Gastrocnemius medialis (tissue), 4 donors: ENCODE data around the gene TNNT1. TPM values are rescaled to one million over a fixed set of nuclear protein-coding genes. Genes with fewer than 3 reads are reported as not detected.
A peak's percentile ranks its signal among the peaks of the same experiment; 100 is the strongest.

ENCODE experiments used
- ATAC-seq, 2 donors: fragments of 150-250 bp; one replicate each; pipeline ENCODE4 v1.9.1; 2016
- DNase-seq, 2 donors: peaks; one replicate each; pipeline ENCODE4 v3.0.0-alpha.2; 2019
- H3K27ac ChIP-seq, 4 donors: fragments of 200-600 bp; sonication (generic); 1 replicate in 1 of 4; 2 replicates in 3 of 4; pipeline ENCODE4 v1.5.1; 2016 to 2018; ENCODE audit warnings: mild to moderate bottlenecking in 2 of 4, moderate library complexity in 1 of 4
- H3K27me3 ChIP-seq, 3 donors: fragments of 200-600 bp; sonication (generic) in 2 of 3; 1 replicate in 1 of 3; 2 replicates in 2 of 3; pipeline versions ENCODE4 v1.5.1 to v1.6.0; 2016 to 2019; ENCODE audit warnings: mild to moderate bottlenecking in 1 of 3, moderate library complexity in 1 of 3
- H3K36me3 ChIP-seq, 2 donors: fragments of 200-600 bp; sonication (generic) in 1 of 2; one replicate each; pipeline ENCODE4 v1.5.1; 2017 to 2018
- H3K4me1 ChIP-seq, 2 donors: fragments of 200-600 bp; sonication (generic) in 1 of 2; one replicate each; pipeline ENCODE4 v1.5.1; 2016 to 2017; ENCODE audit warnings: mild to moderate bottlenecking in 2 of 2
- H3K4me3 ChIP-seq, 4 donors: fragments of 200-600 bp; sonication (generic) in 3 of 4; 1 replicate in 1 of 4; 2 replicates in 3 of 4; pipeline ENCODE4 v1.5.1; 2016 to 2019; ENCODE audit warnings: mild to moderate bottlenecking in 2 of 4
- H3K9me3 ChIP-seq, 3 donors: fragments of 200-600 bp; sonication (generic) in 2 of 3; 1 replicate in 1 of 3; 2 replicates in 2 of 3; pipeline ENCODE4 v1.5.1; 2016 to 2019
- POLR2A ChIP-seq, 2 donors: fragments of 450-650 bp; IDR thresholded peaks; one replicate each; pipeline ENCODE4 v1.6.1; 2017; ENCODE audit warnings: antibody characterized with exemption in 2 of 2, mild to moderate bottlenecking in 2 of 2, moderate library complexity in 2 of 2
- in situ Hi-C, 4 donors: fragments of 200-750 bp; cut with MboI; loops; one replicate each; pipeline versions ENCODE4 v1.15.0 to v1.8.0; 2017; ENCODE audit warnings: low sequenced_read_pairs in 4 of 4
- intact Hi-C: fragments of 100-400 bp; cut with DNase I; formaldehyde crosslinking; loops from one replicate; pipeline ENCODE4 v1.15.1; 2023; ENCODE audit warnings: low total_unique reads
- total RNA-seq, 4 donors: library from RNA; depleted of rRNA; stranded (reverse); fragments of >200 nt; gene quantifications; one replicate each; pipeline versions ENCODE4 v1.1.0 to v1.2.3, GENCODE V29; 2016
- TF ChIP-seq, protein P1 (sequence below), 5 experiments: fragments of 450-650 bp in 3 of 5; fragments of 200-600 bp in 2 of 5; sonication (generic) in 2 of 5; IDR thresholded peaks in 4 of 5; conservative IDR thresholded peaks in 1 of 5; 1 replicate in 4 of 5; 2 replicates in 1 of 5; pipeline ENCODE4 v1.5.1; 2016 to 2019; ENCODE audit warnings: antibody characterized with exemption in 5 of 5, mild to moderate bottlenecking in 3 of 5, moderate library complexity in 3 of 5

TNNT1 gene
- total RNA-seq, 4 donors from 2014 or later = 2,342 to 9,166 (median 6,627) TPM

DNA sequence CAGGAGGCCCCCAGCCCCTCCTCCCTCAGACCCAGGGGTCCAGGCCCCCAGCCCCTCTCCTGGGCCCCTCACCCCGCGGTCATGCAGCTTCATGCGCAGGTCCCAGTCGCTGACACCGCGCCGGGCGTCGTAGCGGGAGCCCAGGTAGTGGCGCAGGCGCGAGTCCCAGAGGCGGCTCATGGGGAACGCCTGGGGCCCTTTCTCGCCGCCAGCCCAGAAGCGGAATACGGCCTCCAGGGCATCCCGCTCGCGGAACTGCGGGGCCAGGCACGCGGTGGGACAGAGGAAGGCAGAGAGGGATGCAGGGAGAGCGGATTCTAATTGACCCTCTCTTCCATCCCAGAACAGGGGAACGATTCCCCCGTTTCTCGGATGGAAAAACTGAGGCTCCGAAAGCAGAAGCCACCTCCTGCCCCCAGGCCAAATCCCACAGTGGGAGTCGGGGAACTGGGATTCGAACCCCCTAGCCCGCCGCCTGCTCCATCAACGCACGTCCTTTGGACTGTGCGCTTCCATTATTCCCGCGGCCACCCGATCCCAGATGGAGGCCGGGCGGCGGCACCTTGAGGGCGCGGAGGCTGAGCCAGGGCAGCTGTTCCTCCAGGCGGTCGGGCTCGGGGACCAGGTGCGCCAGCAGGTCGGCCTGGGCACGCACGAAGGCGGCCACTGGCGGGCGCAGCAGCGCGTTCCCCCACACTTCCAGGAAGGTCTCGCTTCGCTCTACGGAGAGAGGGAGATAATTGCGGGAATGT is 12.7 kb upstream of the TNNT1 start:
- intact Hi-C loops = no loop called here
- H3K9me3 ChIP-seq = no peaks in the 10 kb centered on the region
- no peak overlapping the region for H3K27ac ChIP-seq
- DNase-seq (no peak), ATAC-seq (no peak)
- peaks cover under 1 to 21% of the 10 kb centered on the region in 2 donors for H3K4me1 ChIP-seq
- in situ Hi-C loops = loop anchor here in 1 of 4 donors (10.0 kb wide), 1 partner anchor 77 kb away; no protein-coding TSS in a partner anchor
- TF ChIP-seq, protein P1, sequence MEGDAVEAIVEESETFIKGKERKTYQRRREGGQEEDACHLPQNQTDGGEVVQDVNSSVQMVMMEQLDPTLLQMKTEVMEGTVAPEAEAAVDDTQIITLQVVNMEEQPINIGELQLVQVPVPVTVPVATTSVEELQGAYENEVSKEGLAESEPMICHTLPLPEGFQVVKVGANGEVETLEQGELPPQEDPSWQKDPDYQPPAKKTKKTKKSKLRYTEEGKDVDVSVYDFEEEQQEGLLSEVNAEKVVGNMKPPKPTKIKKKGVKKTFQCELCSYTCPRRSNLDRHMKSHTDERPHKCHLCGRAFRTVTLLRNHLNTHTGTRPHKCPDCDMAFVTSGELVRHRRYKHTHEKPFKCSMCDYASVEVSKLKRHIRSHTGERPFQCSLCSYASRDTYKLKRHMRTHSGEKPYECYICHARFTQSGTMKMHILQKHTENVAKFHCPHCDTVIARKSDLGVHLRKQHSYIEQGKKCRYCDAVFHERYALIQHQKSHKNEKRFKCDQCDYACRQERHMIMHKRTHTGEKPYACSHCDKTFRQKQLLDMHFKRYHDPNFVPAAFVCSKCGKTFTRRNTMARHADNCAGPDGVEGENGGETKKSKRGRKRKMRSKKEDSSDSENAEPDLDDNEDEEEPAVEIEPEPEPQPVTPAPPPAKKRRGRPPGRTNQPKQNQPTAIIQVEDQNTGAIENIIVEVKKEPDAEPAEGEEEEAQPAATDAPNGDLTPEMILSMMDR (IDR thresholded peaks at IDR 0.05 in 4 of 5, conservative IDR thresholded peaks at IDR 0.05 in 1 of 5) = no peak
- TF ChIP-seq POLR2A (IDR thresholded peaks at IDR 0.05) = no peak
- H3K36me3 ChIP-seq = no peaks in the 10 kb centered on the region
- H3K27me3 ChIP-seq = peaks cover 22 to 28% (median 23%) of the 10 kb centered on the region in 3 donors
- H3K4me3 ChIP-seq = no peak overlapping the region

GRCh38 chr19:55160986-55161365 is 12.0 kb upstream of the TNNT1 start:
- Histone ChIP-seq H3K4me3 (no peak overlapping the region), H3K27ac (no peak overlapping the region), H3K27me3 (peaks cover 27 to 29% (median 27%) of the 10 kb centered on the region in 3 donors), H3K36me3 (no peaks in the 10 kb centered on the region), H3K9me3 (no peaks in the 10 kb centered on the region), H3K4me1 (peaks cover 0 to 18% of the 10 kb centered on the region in 2 donors)
- DNase-seq = peak in 1 of 2 donors; percentile 8
- TF ChIP-seq, protein P1 (IDR thresholded peaks at IDR 0.05 in 4 of 5, conservative IDR thresholded peaks at IDR 0.05 in 1 of 5) = no peak
- no peak for TF ChIP-seq POLR2A (IDR thresholded peaks at IDR 0.05)
- in situ Hi-C loops (loop anchor here in 1 of 4 donors (10.0 kb wide), 1 partner anchor 76 kb away; no protein-coding TSS in a partner anchor), intact Hi-C loops (loop anchor here (1.0 kb wide), 2 partner anchors 20 to 73 kb away; no protein-coding TSS in a partner anchor)
- no peak for ATAC-seq

GRCh38 chr19:55160128-55160985 is 11.4 kb upstream of the TNNT1 start:
- Histone ChIP-seq H3K27me3 (peaks cover 27 to 29% (median 29%) of the 10 kb centered on the region in 3 donors), H3K9me3 (no peaks in the 10 kb centered on the region), H3K4me1 (peaks cover 0 to 18% of the 10 kb centered on the region in 2 donors), H3K27ac (peak overlapping the region in 1 of 4 donors; percentile 73), H3K4me3 (no peak overlapping the region), H3K36me3 (no peaks in the 10 kb centered on the region)
- DNase-seq (peak; percentile 57 to 89), ATAC-seq (peak; percentile 77 to 79)
- intact Hi-C loops = loop anchor here (1.0 kb wide), 2 partner anchors 19 to 72 kb away; no protein-coding TSS in a partner anchor
- TF ChIP-seq, protein P1 (IDR thresholded peaks at IDR 0.05 in 4 of 5, conservative IDR thresholded peaks at IDR 0.05 in 1 of 5) = peak; percentile 70 to 91 (median 89)
- TF ChIP-seq POLR2A (IDR thresholded peaks at IDR 0.05) = no peak
- in situ Hi-C loops = loop anchor here in 1 of 4 donors (10.0 kb wide), 1 partner anchor 76 kb away; no protein-coding TSS in a partner anchor

- Histone ChIP-seq H3K4me3 (no peak overlapping the region), H3K27me3 (peaks cover 27 to 29% (median 29%) of the 10 kb centered on the region in 3 donors), H3K4me1 (peaks cover 0 to 18% of the 10 kb centered on the region in 2 donors), H3K9me3 (no peaks in the 10 kb centered on the region), H3K36me3 (no peaks in the 10 kb centered on the region), H3K27ac (peak overlapping the region; percentile 32 to 73 (median 45))
- in situ Hi-C loops (no loop called here), intact Hi-C loops (no loop called here)
- peak in 1 of 2 donors; percentile 67 for DNase-seq
- peak; percentile 44 to 77 for ATAC-seq
- no peak for TF ChIP-seq POLR2A (IDR thresholded peaks at IDR 0.05)
- TF ChIP-seq, protein P1 (IDR thresholded peaks at IDR 0.05 in 4 of 5, conservative IDR thresholded peaks at IDR 0.05 in 1 of 5) = no peak
Observed at GRCh38 chr19:55158848-55159749, 10.1 kb upstream of the TNNT1 start.
